Measurements from ENCODE around the gene MOV10. TPM values are rescaled to one million over a fixed set of nuclear protein-coding genes. Genes with fewer than 3 reads are reported as not detected.
A peak's percentile ranks its signal among the peaks of the same experiment; 100 is the strongest.

MOV10 gene
- total RNA-seq, 1 donor from 2014 or later = 53.0 TPM

DNA sequence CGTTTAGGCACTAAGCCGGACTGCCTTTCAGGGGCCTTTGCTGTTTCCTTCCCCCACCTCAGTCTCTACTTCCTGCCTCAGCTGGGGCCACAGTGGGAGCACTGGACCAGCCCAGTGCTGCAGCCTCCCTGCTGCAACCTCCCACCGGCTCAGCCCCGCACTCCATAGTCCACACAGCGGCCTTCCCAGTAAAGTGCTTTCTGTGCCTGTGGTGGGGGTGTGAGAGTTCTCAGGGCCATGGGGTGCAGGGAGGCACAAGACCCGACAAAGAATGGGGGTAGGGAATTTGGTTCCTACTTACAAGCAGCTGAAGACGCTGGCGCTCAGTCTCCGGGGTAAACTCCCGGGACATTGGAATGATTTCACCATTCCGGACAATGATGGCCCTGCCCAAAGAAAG, 37.2 kb downstream of the MOV10 start:
- H3K4me3 ChIP-seq = no peak overlapping the region
- no peaks in the 10 kb centered on the region for H3K27me3 ChIP-seq
- no peaks in the 10 kb centered on the region for H3K36me3 ChIP-seq
- intact Hi-C loops (cut with DNase I) = loop anchor here (5.0 to 10.0 kb wide), 2 partner anchors 39 to 363 kb away; partner anchors contain the start of genes LRIG2 and MOV10
- no peaks in the 10 kb centered on the region for H3K9me3 ChIP-seq
- no peak overlapping the region for H3K27ac ChIP-seq
- peaks cover 29% of the 10 kb centered on the region for H3K4me1 ChIP-seq
- TF ChIP-seq POLR2A (IDR thresholded peaks at IDR 0.05) (no peak), POLR2AphosphoS5 (IDR thresholded peaks at IDR 0.05; ENCODE audit: insufficient read depth in 1 of 2, low read depth in 1 of 2) (no peak)
- TF ChIP-seq, protein P1, sequence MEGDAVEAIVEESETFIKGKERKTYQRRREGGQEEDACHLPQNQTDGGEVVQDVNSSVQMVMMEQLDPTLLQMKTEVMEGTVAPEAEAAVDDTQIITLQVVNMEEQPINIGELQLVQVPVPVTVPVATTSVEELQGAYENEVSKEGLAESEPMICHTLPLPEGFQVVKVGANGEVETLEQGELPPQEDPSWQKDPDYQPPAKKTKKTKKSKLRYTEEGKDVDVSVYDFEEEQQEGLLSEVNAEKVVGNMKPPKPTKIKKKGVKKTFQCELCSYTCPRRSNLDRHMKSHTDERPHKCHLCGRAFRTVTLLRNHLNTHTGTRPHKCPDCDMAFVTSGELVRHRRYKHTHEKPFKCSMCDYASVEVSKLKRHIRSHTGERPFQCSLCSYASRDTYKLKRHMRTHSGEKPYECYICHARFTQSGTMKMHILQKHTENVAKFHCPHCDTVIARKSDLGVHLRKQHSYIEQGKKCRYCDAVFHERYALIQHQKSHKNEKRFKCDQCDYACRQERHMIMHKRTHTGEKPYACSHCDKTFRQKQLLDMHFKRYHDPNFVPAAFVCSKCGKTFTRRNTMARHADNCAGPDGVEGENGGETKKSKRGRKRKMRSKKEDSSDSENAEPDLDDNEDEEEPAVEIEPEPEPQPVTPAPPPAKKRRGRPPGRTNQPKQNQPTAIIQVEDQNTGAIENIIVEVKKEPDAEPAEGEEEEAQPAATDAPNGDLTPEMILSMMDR (IDR thresholded peaks at IDR 0.05) = no peak
- DNase-seq (ENCODE audit: extremely low spot score in 2 of 2) = no peak

DNA sequence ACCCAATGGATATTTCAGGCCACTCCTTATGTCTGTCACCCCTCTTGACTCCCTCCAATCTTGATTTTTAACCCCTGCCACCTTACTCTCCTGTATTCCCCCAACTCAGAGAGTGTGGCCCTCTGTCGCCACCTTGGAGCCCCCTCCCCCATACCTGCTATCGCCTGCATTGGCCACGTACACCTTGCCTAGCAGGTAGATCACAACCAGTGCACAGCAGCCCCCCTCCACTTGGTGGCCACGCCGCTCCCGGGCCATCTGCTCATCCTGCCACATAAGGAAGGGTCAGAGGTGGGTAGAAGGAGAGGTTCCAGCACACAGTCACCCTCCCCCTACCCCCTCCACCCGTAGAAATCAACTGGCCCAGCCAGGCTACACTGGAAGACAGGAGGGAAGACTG, 37.7 kb downstream of the MOV10 start:
- H3K27ac ChIP-seq = no peak overlapping the region
- H3K4me3 ChIP-seq = no peak overlapping the region
- H3K27me3 ChIP-seq = no peaks in the 10 kb centered on the region
- peaks cover 29% of the 10 kb centered on the region for H3K4me1 ChIP-seq
- H3K36me3 ChIP-seq = no peaks in the 10 kb centered on the region
- DNase-seq (ENCODE audit: extremely low spot score in 2 of 2) = no peak
- intact Hi-C loops (cut with DNase I) = loop anchor here (5.0 to 10.0 kb wide), 2 partner anchors 40 to 363 kb away; partner anchors contain the start of genes LRIG2 and MOV10
- H3K9me3 ChIP-seq = no peaks in the 10 kb centered on the region
- TF ChIP-seq, protein P1 (IDR thresholded peaks at IDR 0.05) = no peak
- TF ChIP-seq POLR2AphosphoS5 (IDR thresholded peaks at IDR 0.05; ENCODE audit: insufficient read depth in 1 of 2, low read depth in 1 of 2) = no peak

DNA sequence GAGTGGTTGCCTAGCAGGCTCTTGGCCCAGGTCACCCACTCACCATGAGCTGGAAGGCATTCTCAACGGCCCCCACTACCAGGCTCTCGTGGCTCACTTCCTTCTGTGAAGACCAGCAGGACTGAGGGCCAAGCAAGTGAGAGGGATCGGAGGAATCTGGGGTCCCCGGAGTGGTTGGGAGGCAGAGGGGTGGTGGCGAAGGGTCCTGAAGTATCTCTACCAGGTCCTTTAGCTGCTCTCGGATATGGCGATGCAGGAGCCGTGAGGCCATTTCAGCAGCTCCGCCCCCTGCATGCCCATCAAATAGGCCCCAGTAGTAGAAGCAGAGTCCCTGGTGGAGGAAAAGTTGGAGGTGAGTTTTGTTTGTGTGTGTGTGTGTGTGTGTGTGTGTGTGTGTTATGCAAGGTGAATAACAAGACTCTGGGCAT, 38.3 kb downstream of the MOV10 start:
- Histone ChIP-seq H3K27ac (no peak overlapping the region), H3K36me3 (no peaks in the 10 kb centered on the region), H3K27me3 (no peaks in the 10 kb centered on the region), H3K4me1 (peaks cover 25% of the 10 kb centered on the region), H3K9me3 (no peaks in the 10 kb centered on the region), H3K4me3 (no peak overlapping the region)
- intact Hi-C loops (cut with DNase I) = loop anchor here (5.0 to 10.0 kb wide), 2 partner anchors 40 to 362 kb away; partner anchors contain the start of genes LRIG2 and MOV10
- TF ChIP-seq, protein P1 (IDR thresholded peaks at IDR 0.05) = no peak
- TF ChIP-seq POLR2AphosphoS5 (IDR thresholded peaks at IDR 0.05; ENCODE audit: insufficient read depth in 1 of 2, low read depth in 1 of 2) = no peak
- TF ChIP-seq POLR2A (IDR thresholded peaks at IDR 0.05) = no peak
- DNase-seq (ENCODE audit: extremely low spot score in 2 of 2) = no peak

DNA sequence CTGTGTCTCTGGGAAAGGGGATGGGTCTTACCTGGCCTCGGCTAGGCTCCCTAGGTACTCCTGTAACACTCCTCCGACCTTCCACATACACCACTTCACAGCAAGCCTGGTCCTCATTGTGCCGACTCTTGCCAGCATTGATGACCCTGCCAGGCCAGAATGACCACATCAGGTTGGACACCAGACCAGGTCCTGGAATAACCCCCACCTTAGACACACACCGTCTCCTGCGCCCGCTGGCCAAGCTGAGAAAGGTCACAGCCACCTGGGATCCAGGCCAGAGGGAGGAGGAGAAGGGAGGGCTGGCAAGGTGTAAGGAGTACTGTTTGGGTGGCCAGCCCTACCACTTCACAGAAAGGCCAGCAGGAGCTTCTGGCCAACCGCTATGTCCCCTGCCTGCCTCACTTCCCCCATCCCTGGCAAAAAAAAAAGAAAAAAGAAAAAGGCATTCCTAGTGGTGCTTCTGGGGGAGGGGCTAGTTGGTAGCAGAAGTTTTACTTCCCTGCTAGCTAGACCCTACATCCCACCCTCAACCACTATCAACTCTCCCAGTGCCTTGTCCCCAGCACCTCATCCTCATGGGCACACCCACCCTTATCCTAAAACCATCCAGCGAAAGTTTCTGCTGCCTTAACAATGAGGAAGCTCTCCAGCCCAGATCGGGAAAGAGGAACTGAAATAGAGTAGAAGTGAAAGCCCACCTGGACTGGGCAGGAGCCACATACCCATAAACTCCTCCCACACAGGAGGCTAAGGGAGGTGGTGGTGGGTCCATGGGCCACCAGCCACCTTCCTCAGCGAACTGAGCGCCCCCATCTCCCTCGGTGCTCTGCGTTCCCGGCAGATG, 39.2 kb downstream of the MOV10 start:
- no peak for DNase-seq (ENCODE audit: extremely low spot score in 2 of 2)
- intact Hi-C loops (cut with DNase I) = loop anchor here (5.0 to 10.0 kb wide), 2 partner anchors 41 to 361 kb away; partner anchors contain the start of genes LRIG2 and MOV10
- no peak for TF ChIP-seq POLR2AphosphoS5 (IDR thresholded peaks at IDR 0.05; ENCODE audit: insufficient read depth in 1 of 2, low read depth in 1 of 2)
- H3K27ac ChIP-seq = no peak overlapping the region
- H3K9me3 ChIP-seq = no peaks in the 10 kb centered on the region
- H3K27me3 ChIP-seq = no peaks in the 10 kb centered on the region
- peak overlapping the region; percentile 68 to 74 for H3K4me3 ChIP-seq
- H3K36me3 ChIP-seq = no peaks in the 10 kb centered on the region
- peaks cover 26% of the 10 kb centered on the region for H3K4me1 ChIP-seq

DNA sequence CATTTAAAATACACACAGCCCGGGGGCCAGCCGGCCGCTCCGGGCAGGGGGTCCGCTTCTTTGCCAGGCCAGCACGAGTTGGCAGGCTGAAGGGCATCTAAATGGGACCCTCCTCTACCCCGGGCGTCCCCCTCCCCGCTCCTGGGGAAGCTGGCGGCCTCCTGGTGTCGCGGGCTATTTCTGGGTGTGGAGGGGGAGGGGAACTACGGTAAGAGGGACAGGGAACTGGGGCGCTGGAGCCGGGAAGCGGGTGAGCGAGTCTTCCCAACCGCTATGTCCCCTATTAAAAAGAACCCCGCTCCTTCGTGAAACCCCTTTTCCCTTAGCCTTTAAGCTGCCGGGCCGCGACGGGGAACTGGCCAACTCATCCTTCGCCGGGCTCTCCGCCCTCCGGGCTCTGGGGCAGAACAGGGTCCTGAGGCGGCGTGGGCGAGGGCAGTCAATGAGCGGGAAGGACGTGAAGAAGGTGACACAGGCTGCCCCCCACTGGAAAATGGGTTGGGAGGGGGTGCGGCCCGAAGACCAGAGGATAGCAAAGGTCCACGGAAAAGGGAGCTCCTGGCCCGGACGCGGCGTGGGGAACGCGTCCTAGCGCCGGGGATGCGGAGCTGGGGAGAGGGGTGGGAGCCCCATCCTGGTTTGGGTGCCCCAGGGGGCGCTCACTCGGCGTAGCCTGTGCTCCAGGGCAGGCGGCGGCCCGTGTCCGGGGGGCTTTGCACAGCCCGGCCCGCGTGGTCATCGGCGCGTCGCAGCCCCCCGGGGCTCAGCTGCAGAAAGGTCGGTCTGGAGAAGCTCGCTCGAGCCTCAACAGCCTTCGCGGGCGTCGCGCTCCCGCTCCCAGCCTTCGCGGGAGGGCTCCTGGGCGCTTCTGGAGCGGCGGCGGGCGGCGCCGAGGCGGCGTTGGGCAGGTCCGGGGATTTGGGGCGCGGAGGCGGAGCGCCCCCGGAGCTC, 40.1 kb downstream of the MOV10 start:
- TF ChIP-seq POLR2AphosphoS5 (IDR thresholded peaks at IDR 0.05; ENCODE audit: insufficient read depth in 1 of 2, low read depth in 1 of 2) (peak in 1 of 2 donors; percentile 35), POLR2A (IDR thresholded peaks at IDR 0.05) (peak in 1 of 2 donors; percentile 58)
- TF ChIP-seq, protein P1 (IDR thresholded peaks at IDR 0.05) = no peak
- H3K36me3 ChIP-seq = no peaks in the 10 kb centered on the region
- H3K9me3 ChIP-seq = no peaks in the 10 kb centered on the region
- H3K27ac ChIP-seq = peak overlapping the region; percentile 80
- intact Hi-C loops (cut with DNase I) = loop anchor here (5.0 to 10.0 kb wide), 3 partner anchors 42 to 360 kb away; partner anchors contain the start of genes CTTNBP2NL, LRIG2 and MOV10
- peak overlapping the region; percentile 68 to 74 for H3K4me3 ChIP-seq
- H3K27me3 ChIP-seq = no peaks in the 10 kb centered on the region
- H3K4me1 ChIP-seq = peaks cover 31% of the 10 kb centered on the region
- no peak for DNase-seq (ENCODE audit: extremely low spot score in 2 of 2)
